K562 (cell line): Measurements from ENCODE around the gene FANCC. TPM values are rescaled to one million over a fixed set of nuclear protein-coding genes. Genes with fewer than 3 reads are reported as not detected.

Experiments used
- ATAC-seq: fragments of 200-7000 bp; cut with Tn5 transposase; 3 replicates; pipeline ENCODE4 v1.9.1; 2020; ENCODE audit warnings: moderate library complexity
- BruUV-seq: library from RNA; stranded (reverse); fragments of 400-500 nt; replicated peaks from 2 replicates; lab custom pipeline; 2021; lab: Mats Ljungman, UMichigan
- CTCF ChIA-PET: fragments of 300-600 bp; formaldehyde crosslinking; extraction: SDS; loops from one replicate; lab custom pipeline; 2021; ENCODE audit warnings: low intra/inter-chr PET ratio; lab: Yijun Ruan, JAX
- POLR2A ChIA-PET: fragments of 300-600, 350-650 bp; sonication (Branson Sonifier 250); formaldehyde crosslinking; extraction: SDS; loops from one replicate; lab custom pipeline; 2021; ENCODE audit warnings: antibody characterized with exemption, inconsistent platforms; lab: Yijun Ruan, JAX
- DNase-seq, 4 experiments: peaks; one replicate each; pipeline versions ENCODE4 v3.0.0 to v3.0.0-alpha.2; 2011 to 2018; ENCODE audit warnings: low spot score in 3 of 4, mixed read lengths in 3 of 4; ENCODE audit errors: extremely low read depth in 1 of 4
- FAIRE-seq: peaks from 2 replicates; lab custom pipeline; 2011; peaks lifted over from hg19 to GRCh38; lab: Jason Lieb, UNC
- H2AFZ ChIP-seq: 2 replicates; pipeline ENCODE4 v1.6.0; 2011; ENCODE audit warnings: low read depth, low read length, control low read depth, inconsistent platforms
- H3K27ac ChIP-seq: fragments of 200-600 bp; 3 replicates; pipeline ENCODE4 v1.8.0; 2011; ENCODE audit warnings: low read depth, mild to moderate bottlenecking, control low read depth, inconsistent platforms, low read length, moderate library complexity, mixed read lengths; ENCODE audit errors: extremely low read depth
- H3K27me3 ChIP-seq, 2 experiments: fragments of 300-600 bp in 1 of 2; 2 replicates in 1 of 2; 3 replicates in 1 of 2; pipeline versions ENCODE4 v1.6.0 to v1.8.0; 2011; ENCODE audit warnings: inconsistent platforms in 2 of 2, low read length in 2 of 2, mild to moderate bottlenecking in 1 of 2, mixed read lengths in 1 of 2, moderate library complexity in 1 of 2; ENCODE audit not compliant: control insufficient read depth in 2 of 2, insufficient read depth in 2 of 2
- H3K36me3 ChIP-seq: fragments of 300-600 bp; 3 replicates; pipeline ENCODE4 v1.8.0; 2011; ENCODE audit warnings: mild to moderate bottlenecking, low read length, inconsistent platforms; ENCODE audit not compliant: control insufficient read depth, insufficient read depth
- H3K4me1 ChIP-seq, 2 experiments: fragments of 200-600 bp in 1 of 2; replicated peaks in 1 of 2; 2 replicates in 1 of 2; 3 replicates in 1 of 2; pipeline versions ENCODE4 v1.5.1 to v1.8.0; 2011; ENCODE audit warnings: inconsistent platforms in 2 of 2, low read length in 2 of 2, mild to moderate bottlenecking in 1 of 2, mixed read lengths in 1 of 2, moderate library complexity in 1 of 2; ENCODE audit not compliant: control insufficient read depth in 2 of 2, insufficient read depth in 2 of 2
- H3K4me2 ChIP-seq: 2 replicates; pipeline ENCODE4 v1.6.1; 2011; ENCODE audit warnings: low read length, control low read depth, inconsistent platforms, mixed read lengths; ENCODE audit not compliant: insufficient read depth
- H3K4me3 ChIP-seq: fragments of 200-600 bp; sonication (generic), shearing (Covaris generic); 2 replicates; pipeline ENCODE4 v1.5.1; 2016; ENCODE audit warnings: control low read depth, inconsistent platforms
- H3K79me2 ChIP-seq: fragments of 200-600 bp; 3 replicates; pipeline ENCODE4 v1.8.0; 2011; ENCODE audit warnings: low read length, inconsistent platforms; ENCODE audit not compliant: control insufficient read depth, insufficient read depth
- H3K9ac ChIP-seq, 2 experiments: 2 replicates each; pipeline versions ENCODE4 v1.6.0 to v1.6.1; 2011; ENCODE audit warnings: low read depth in 2 of 2, low read length in 2 of 2, control low read depth in 1 of 2, inconsistent platforms in 1 of 2, mild to moderate bottlenecking in 1 of 2, mixed read lengths in 1 of 2; ENCODE audit not compliant: insufficient read depth in 1 of 2
- H3K9me1 ChIP-seq: one replicate; pipeline ENCODE4 v1.6.0; 2011; ENCODE audit warnings: inconsistent platforms, mild to moderate bottlenecking, low read length, moderate library complexity; ENCODE audit not compliant: control insufficient read depth, insufficient read depth
- H3K9me3 ChIP-seq: replicated peaks from 2 replicates; pipeline ENCODE4 v1.5.1; 2011; ENCODE audit warnings: low read depth, low read length, inconsistent platforms; ENCODE audit not compliant: control insufficient read depth, insufficient read depth
- H4K20me1 ChIP-seq: replicated peaks from 2 replicates; pipeline ENCODE4 v1.6.1; 2011; ENCODE audit warnings: low read length, inconsistent platforms, mixed read lengths; ENCODE audit not compliant: control insufficient read depth, insufficient read depth
- FOS ChIP-seq: IDR thresholded peaks from 3 replicates; pipeline ENCODE4 v1.6.1; 2011; ENCODE audit not compliant: insufficient read length; ENCODE audit errors: extremely low read depth
- MTA2 ChIP-seq: fragments of 450-650 bp; IDR thresholded peaks from 2 replicates; pipeline ENCODE4 v1.6.1; 2016; ENCODE audit warnings: low read depth
- PRPF4 ChIP-seq: fragments of 200-400 bp; formaldehyde crosslinking; IDR thresholded peaks from one replicate; pipeline ENCODE4 v1.6.1; 2017; ENCODE audit warnings: low read length, low read depth, mild to moderate bottlenecking; ENCODE audit not compliant: insufficient read depth, poor library complexity, severe bottlenecking
- SMAD4 ChIP-seq: fragments of 250-450 bp; sonication (Bioruptor Pico); conservative IDR thresholded peaks from 2 replicates; pipeline ENCODE4 v1.8.0; 2021; ENCODE audit warnings: inconsistent platforms, mild to moderate bottlenecking, moderate library complexity
- TBL1XR1 ChIP-seq, 2 experiments: IDR thresholded peaks; 2 replicates each; pipeline ENCODE4 v1.6.1; 2012; ENCODE audit warnings: improper control_type of control experiment in 2 of 2, low read length in 2 of 2, mild to moderate bottlenecking in 1 of 2
- TBP ChIP-seq: optimal IDR thresholded peaks from 2 replicates; pipeline ENCODE3; 2011; ENCODE audit warnings: low read depth, low read length, improper control_type of control experiment
- U2AF2 ChIP-seq: fragments of 200-400 bp; formaldehyde crosslinking; optimal IDR thresholded peaks from 2 replicates; pipeline ENCODE3; 2017; ENCODE audit warnings: low read depth, mild to moderate bottlenecking, low read length
- USF1 ChIP-seq: sonication (generic); formaldehyde crosslinking; IDR thresholded peaks from 2 replicates; pipeline ENCODE4 v1.9.0; 2022; ENCODE audit warnings: mild to moderate bottlenecking, missing genetic modification reagents
- YY1 ChIP-seq, 3 experiments: IDR thresholded peaks; 2 replicates each; pipeline ENCODE4 v1.6.1; 2011; ENCODE audit warnings: low read length in 2 of 3, mild to moderate bottlenecking in 2 of 3, moderate library complexity in 2 of 3, borderline replicate concordance in 1 of 3, control low read depth in 1 of 3, low read depth in 1 of 3; ENCODE audit not compliant: insufficient read depth in 3 of 3, insufficient replicate concordance in 2 of 3, control insufficient read depth in 1 of 3, insufficient read length in 1 of 3; ENCODE audit errors: extremely low read depth in 1 of 3
- ZNF134 ChIP-seq: fragments of 250-450 bp; sonication (Bioruptor Pico); conservative IDR thresholded peaks from 2 replicates; pipeline ENCODE4 v1.4.0; 2020
- ZNF239 ChIP-seq: fragments of 250-450 bp; sonication (Bioruptor Pico); IDR thresholded peaks from 2 replicates; pipeline ENCODE4 v1.4.0; 2020; ENCODE audit warnings: mild to moderate bottlenecking
- ZNF717 ChIP-seq: fragments of 250-450 bp; sonication (Bioruptor Pico); IDR thresholded peaks from 2 replicates; pipeline ENCODE4 v1.5.0; 2021
- ZNF778 ChIP-seq: fragments of 450-650 bp; formaldehyde crosslinking; IDR thresholded peaks from 2 replicates; pipeline ENCODE4 v1.4.0; 2020; ENCODE audit warnings: mild to moderate bottlenecking, moderate library complexity
- WGBS: fragments of 100-300 bp; shearing (Covaris generic); methylation state at CpG from one replicate; pipeline ENCODE4 v1.1.6; 2016; ENCODE audit warnings: low coverage, mixed read lengths; ENCODE audit not compliant: insufficient coverage; ENCODE audit errors: missing lambda C conversion rate; 5-methylcytosine and 5-hydroxymethylcytosine counted together
- in situ Hi-C: fragments of 300-500 bp; cut with MboI; formaldehyde crosslinking; loops from 4 replicates; pipeline ENCODE4 v1.15.0; 2018; ENCODE audit warnings: inconsistent platforms, mixed read lengths
- intact Hi-C: fragments of 100-400 bp; cut with micrococcal nuclease; formaldehyde crosslinking; loops from 2 replicates; pipeline ENCODE4 v1.14.2; 2022
- polyA plus RNA-seq, 8 experiments: library from polyadenylated mRNA; depleted of rRNA in 4 of 8; stranded (reverse) in 5 of 8; unstranded in 3 of 8; fragments of >200 nt; fragmentation: Nextera tagmentation in 2 of 8; fragmentation: Illumina TruSeq in 1 of 8; extraction: Ambion mirVana in 2 of 8; extraction: Trizol in 1 of 8; gene quantifications; 2 replicates each; pipeline versions ENCODE4 v1.2.1 to v1.2.3, GENCODE V29; 2011 to 2014; ENCODE audit warnings: inconsistent platforms in 1 of 8, missing spikeins in 1 of 8
- total RNA-seq, 7 experiments: library from RNA; depleted of rRNA in 6 of 7; stranded (reverse); fragments of >200 nt in 6 of 7; fragmentation: Illumina TruSeq in 2 of 7; extraction: Trizol in 2 of 7; gene quantifications; 2 replicates each; pipeline versions ENCODE4 v1.2.1 to v1.2.3, GENCODE V29; 2011 to 2021; ENCODE audit warnings: low replicate concordance in 1 of 7
- TF ChIP-seq, protein P1 (sequence below): fragments of 450-650 bp; formaldehyde crosslinking; IDR thresholded peaks from 2 replicates; pipeline ENCODE4 v1.4.0; 2020; ENCODE audit warnings: mild to moderate bottlenecking, moderate library complexity

FANCC gene
- total and polyA plus RNA-seq, 9 of the 15 experiments (the other 6 are each of a cell fraction or from before 2014, with no cell fraction given): 4.6 to 18.4 (median 14.2) TPM

DNA sequence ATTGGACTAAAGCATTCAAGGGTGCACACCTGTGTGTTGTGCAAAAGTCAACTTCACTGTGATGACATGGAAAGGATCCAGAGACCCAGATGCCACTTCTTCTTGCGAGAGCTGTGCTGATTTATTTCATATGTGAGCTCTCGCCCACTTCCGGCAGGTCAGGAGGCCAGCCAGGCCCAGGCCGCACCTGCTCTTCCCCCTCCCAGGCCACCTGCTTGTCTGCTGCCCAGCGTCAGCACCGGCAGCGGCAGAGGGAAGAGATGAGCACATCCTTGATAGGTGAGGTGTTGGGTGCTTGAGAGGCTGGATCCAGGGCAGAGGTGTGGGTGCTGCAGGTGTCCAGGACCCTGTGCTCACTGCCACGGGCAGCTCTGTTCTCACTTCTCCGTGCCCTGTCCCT lies 242.9 kb downstream of the FANCC start:
- Histone ChIP-seq H3K4me2 (no peak overlapping the region), H3K27ac (no peak overlapping the region), H4K20me1 (0 out of 2 replicates have a peak, but pooled peaks cover 5% of the 10 kb centered on the region), H3K79me2 (no peaks in the 10 kb centered on the region), H2AFZ (no peak overlapping the region), H3K4me1 (peaks cover 0 to 3% of the 10 kb centered on the region in 2 experiments; a peak in 1 of 5 replicates)
- ATAC-seq (no peak), DNase-seq (no peak)
- intact Hi-C loops (no loop called here), in situ Hi-C loops (no loop called here)
- CTCF ChIA-PET: no interaction called here
- no peak for TF ChIP-seq U2AF2
- no peak for TF ChIP-seq ZNF717 (CRISPR knock-in tag)
- TF ChIP-seq YY1 (IDR thresholded peaks at IDR 0.05; ENCODE audit: borderline replicate concordance in 1 of 3, control insufficient read depth in 1 of 3, extremely low read depth in 1 of 3, insufficient read depth in 3 of 3, insufficient read length in 1 of 3, insufficient replicate concordance in 2 of 3, low read depth in 1 of 3, low read length in 2 of 3): no peak
- TF ChIP-seq ZNF134 (CRISPR knock-in tag): no peak
- TF ChIP-seq MTA2: no peak
- TF ChIP-seq ZNF778 (CRISPR knock-in tag): no peak
- TF ChIP-seq SMAD4: no peak
- no peak for TF ChIP-seq TBL1XR1 (IDR thresholded peaks at IDR 0.05; ENCODE audit: low read length in 2 of 2)
- no peak for TF ChIP-seq USF1 (CRISPR knock-in tag)
- TF ChIP-seq PRPF4: no peak
- TF ChIP-seq, protein P1, sequence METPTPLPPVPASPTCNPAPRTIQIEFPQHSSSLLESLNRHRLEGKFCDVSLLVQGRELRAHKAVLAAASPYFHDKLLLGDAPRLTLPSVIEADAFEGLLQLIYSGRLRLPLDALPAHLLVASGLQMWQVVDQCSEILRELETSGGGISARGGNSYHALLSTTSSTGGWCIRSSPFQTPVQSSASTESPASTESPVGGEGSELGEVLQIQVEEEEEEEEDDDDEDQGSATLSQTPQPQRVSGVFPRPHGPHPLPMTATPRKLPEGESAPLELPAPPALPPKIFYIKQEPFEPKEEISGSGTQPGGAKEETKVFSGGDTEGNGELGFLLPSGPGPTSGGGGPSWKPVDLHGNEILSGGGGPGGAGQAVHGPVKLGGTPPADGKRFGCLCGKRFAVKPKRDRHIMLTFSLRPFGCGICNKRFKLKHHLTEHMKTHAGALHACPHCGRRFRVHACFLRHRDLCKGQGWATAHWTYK (CRISPR knock-in tag): no peak
- no peak for TF ChIP-seq FOS
- TF ChIP-seq ZNF239 (CRISPR knock-in tag): no peak
- no peak for TF ChIP-seq TBP
- TF ChIP-seq, all 486 proteins: peak for 0
- POLR2A ChIA-PET: no interaction called here
- no peaks in the 10 kb centered on the region for H3K27me3 ChIP-seq
- H3K36me3 ChIP-seq: peaks cover 2% of the 10 kb centered on the region; the same call in 2 of the 3 replicates
- no peak overlapping the region for H3K9ac ChIP-seq
- no peaks in the 10 kb centered on the region for H3K9me3 ChIP-seq
- 70% methylated on average over 8 of the region's 9 CpGs for WGBS
- H3K4me3 ChIP-seq: no peak overlapping the region
- no TSS peak for BruUV-seq
- no peak for FAIRE-seq
- H3K9me1 ChIP-seq: no peaks in the 10 kb centered on the region
